GM10266 (cell line): ENCODE measurements around the gene THSD7B.

Source experiments
- DNase-seq: peaks from one replicate; pipeline ENCODE4 v3.0.0; 2012; ENCODE audit errors: extremely low spot score
- CTCF ChIP-seq: IDR thresholded peaks from 2 replicates; pipeline ENCODE4 v1.5.1; 2012; ENCODE audit warnings: mild to moderate bottlenecking, low read depth; ENCODE audit not compliant: control insufficient read depth, insufficient read depth; ENCODE audit errors: missing control alignments

THSD7B gene

GRCh38 chr2:136818839-136819238, 53.5 kb downstream of the THSD7B start:
- no peak for DNase-seq
- TF ChIP-seq CTCF = no peak

GRCh38 chr2:136823291-136823690, 57.9 kb downstream of the THSD7B start:
- no peak for TF ChIP-seq CTCF
- no peak for DNase-seq

- TF ChIP-seq CTCF = no peak
- no peak for DNase-seq
Measured at GRCh38 chr2:136828162-136828561, 62.8 kb downstream of the THSD7B start.

GRCh38 chr2:136828774-136829173, 63.4 kb downstream of the THSD7B start:
- TF ChIP-seq CTCF = no peak
- DNase-seq = no peak

- DNase-seq = no peak
- no peak for TF ChIP-seq CTCF
Measured at GRCh38 chr2:136844546-136844945, 79.2 kb downstream of the THSD7B start.

- no peak for TF ChIP-seq CTCF
- no peak for DNase-seq
Measured at GRCh38 chr2:136858656-136859055, 93.3 kb downstream of the THSD7B start.

GRCh38 chr2:136860443-136860958, 95.2 kb downstream of the THSD7B start:
- no peak for DNase-seq
- TF ChIP-seq CTCF = no peak

GRCh38 chr2:136863468-136863867, 98.1 kb downstream of the THSD7B start:
- no peak for DNase-seq
- TF ChIP-seq CTCF = no peak
